Smooth muscle cell (in vitro differentiated cells): ENCODE measurements around the gene SLC41A3. TPM values are rescaled to one million over a fixed set of nuclear protein-coding genes. Genes with fewer than 3 reads are reported as not detected.
"Not testable (repeated sequence)": the region's sequence is repeated elsewhere in the genome, so short reads cannot be mapped to it uniquely, and the experiment has no call there.

Experiments used
- DNase-seq: peaks from one replicate; lab custom pipeline; 2025; ENCODE audit not compliant: unreplicated experiment; lab: John Stamatoyannopoulos, UW
- H2AFZ ChIP-seq: fragments of 200-600 bp; sonication (generic); 2 replicates; pipeline ENCODE4 v1.6.0; 2016; ENCODE audit warnings: antibody characterized with exemption, low read depth, mild to moderate bottlenecking
- H3F3A ChIP-seq: fragments of 200-600 bp; sonication (generic); 2 replicates; pipeline ENCODE4 v1.6.0; 2017; ENCODE audit warnings: antibody characterized with exemption, low read depth
- H3K27ac ChIP-seq: fragments of 200-600 bp; sonication (generic); 2 replicates; pipeline ENCODE4 v1.5.1; 2016; ENCODE audit warnings: low read depth, mild to moderate bottlenecking
- H3K27me3 ChIP-seq: fragments of 200-600 bp; sonication (generic); 2 replicates; pipeline ENCODE4 v1.6.1; 2016; ENCODE audit warnings: low read depth, mild to moderate bottlenecking
- H3K36me3 ChIP-seq: fragments of 200-600 bp; sonication (generic); 2 replicates; pipeline ENCODE4 v1.5.1; 2016; ENCODE audit warnings: low read depth
- H3K4me1 ChIP-seq: fragments of 200-600 bp; sonication (generic); 2 replicates; pipeline ENCODE4 v1.5.1; 2016; ENCODE audit warnings: low read depth
- H3K4me2 ChIP-seq: fragments of 200-600 bp; sonication (generic); 2 replicates; pipeline ENCODE4 v1.6.0; 2016; ENCODE audit warnings: mild to moderate bottlenecking
- H3K4me3 ChIP-seq: fragments of 200-600 bp; sonication (generic); 2 replicates; pipeline ENCODE4 v1.5.1; 2016; ENCODE audit warnings: mild to moderate bottlenecking
- H3K79me2 ChIP-seq: fragments of 200-600 bp; sonication (generic); 2 replicates; pipeline ENCODE4 v1.6.0; 2016; ENCODE audit warnings: low read depth, mild to moderate bottlenecking
- H3K9ac ChIP-seq: fragments of 200-600 bp; sonication (generic); 2 replicates; pipeline ENCODE4 v1.6.0; 2016; ENCODE audit warnings: low read depth
- H3K9me3 ChIP-seq: fragments of 200-600 bp; sonication (generic); replicated peaks from 2 replicates; pipeline ENCODE4 v1.5.1; 2016; ENCODE audit warnings: low read depth
- H4K20me1 ChIP-seq: fragments of 200-600 bp; sonication (generic); 2 replicates; pipeline ENCODE4 v1.6.0; 2016; ENCODE audit warnings: low read depth
- WGBS: methylation state at CpG from one replicate; pipeline ENCODE4 v1.1.7; 2016; ENCODE audit warnings: low lambda C conversion rate; 5-methylcytosine and 5-hydroxymethylcytosine counted together
- polyA plus RNA-seq: library from polyadenylated mRNA; unstranded; fragments of >200 nt; fragmentation: Nextera tagmentation; extraction: Ambion mirVana; gene quantifications from 2 replicates; pipeline ENCODE4 v1.2.1, GENCODE V29; 2016
- total RNA-seq: library from RNA; depleted of rRNA; stranded (reverse); fragments of >200 nt; gene quantifications from 2 replicates; pipeline ENCODE4 v1.2.3, GENCODE V29; 2014
- TF ChIP-seq, protein P1 (sequence below): fragments of 200-600 bp; sonication (generic); IDR thresholded peaks from 2 replicates; pipeline ENCODE4 v1.5.1; 2017; ENCODE audit warnings: borderline replicate concordance, mild to moderate bottlenecking, antibody characterized with exemption; ENCODE audit not compliant: insufficient read depth, poor library complexity, severe bottlenecking

Gene SLC41A3
- total and polyA plus RNA-seq, 2 experiments from 2014 or later = 20.7 to 23.9 TPM

DNA sequence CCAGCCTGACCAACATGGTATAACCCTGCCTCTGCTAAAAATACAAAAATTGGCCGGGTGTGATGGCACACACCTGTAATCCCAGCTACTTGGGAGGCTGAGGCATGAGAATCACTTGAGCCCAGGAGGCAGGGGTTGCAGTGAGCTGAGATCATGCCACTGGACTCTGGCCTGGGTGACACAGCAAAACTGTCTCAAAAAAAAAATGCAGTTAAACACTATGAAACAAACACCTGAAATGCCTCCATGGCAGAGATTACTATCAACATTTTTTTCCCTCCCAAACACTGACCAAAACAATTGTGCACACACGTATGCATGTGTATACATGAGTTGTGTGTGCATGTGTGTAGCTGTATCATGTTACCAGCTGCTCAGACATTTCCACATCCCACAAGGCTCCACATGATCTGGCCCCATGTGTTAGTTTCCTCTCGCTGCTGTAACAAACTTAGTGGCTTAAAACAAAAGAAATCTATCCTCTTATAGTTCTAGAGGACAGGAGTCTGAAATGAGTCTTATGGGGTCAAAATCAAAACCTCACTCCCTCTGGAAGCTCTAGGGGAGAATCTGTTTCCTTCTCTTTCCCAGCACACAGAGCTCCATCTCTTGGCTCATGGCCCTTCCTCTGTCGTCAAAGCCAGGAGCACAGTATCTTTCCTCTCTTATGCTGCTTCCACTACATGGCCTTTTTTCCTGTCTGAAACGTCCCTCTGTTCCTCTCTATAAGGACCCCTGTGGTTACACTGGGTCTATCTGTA, 34.5 kb downstream of the SLC41A3 start:
- Histone ChIP-seq H4K20me1 (no peaks in the 10 kb centered on the region), H3K79me2 (no peaks in the 10 kb centered on the region), H3K36me3 (no peaks in the 10 kb centered on the region), H3K27ac (no peak overlapping the region), H3K4me3 (no peak overlapping the region), H3K9ac (no peak overlapping the region), H3F3A (no peaks in the 10 kb centered on the region), H3K4me1 (no peaks in the 10 kb centered on the region), H2AFZ (no peak overlapping the region), H3K9me3 (no peaks in the 10 kb centered on the region), H3K4me2 (no peak overlapping the region), H3K27me3 (no peaks in the 10 kb centered on the region)
- TF ChIP-seq, protein P1, sequence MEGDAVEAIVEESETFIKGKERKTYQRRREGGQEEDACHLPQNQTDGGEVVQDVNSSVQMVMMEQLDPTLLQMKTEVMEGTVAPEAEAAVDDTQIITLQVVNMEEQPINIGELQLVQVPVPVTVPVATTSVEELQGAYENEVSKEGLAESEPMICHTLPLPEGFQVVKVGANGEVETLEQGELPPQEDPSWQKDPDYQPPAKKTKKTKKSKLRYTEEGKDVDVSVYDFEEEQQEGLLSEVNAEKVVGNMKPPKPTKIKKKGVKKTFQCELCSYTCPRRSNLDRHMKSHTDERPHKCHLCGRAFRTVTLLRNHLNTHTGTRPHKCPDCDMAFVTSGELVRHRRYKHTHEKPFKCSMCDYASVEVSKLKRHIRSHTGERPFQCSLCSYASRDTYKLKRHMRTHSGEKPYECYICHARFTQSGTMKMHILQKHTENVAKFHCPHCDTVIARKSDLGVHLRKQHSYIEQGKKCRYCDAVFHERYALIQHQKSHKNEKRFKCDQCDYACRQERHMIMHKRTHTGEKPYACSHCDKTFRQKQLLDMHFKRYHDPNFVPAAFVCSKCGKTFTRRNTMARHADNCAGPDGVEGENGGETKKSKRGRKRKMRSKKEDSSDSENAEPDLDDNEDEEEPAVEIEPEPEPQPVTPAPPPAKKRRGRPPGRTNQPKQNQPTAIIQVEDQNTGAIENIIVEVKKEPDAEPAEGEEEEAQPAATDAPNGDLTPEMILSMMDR = no peak
- DNase-seq = no peak
- WGBS = 92% methylated on average over 5 of the region's 5 CpGs

DNA sequence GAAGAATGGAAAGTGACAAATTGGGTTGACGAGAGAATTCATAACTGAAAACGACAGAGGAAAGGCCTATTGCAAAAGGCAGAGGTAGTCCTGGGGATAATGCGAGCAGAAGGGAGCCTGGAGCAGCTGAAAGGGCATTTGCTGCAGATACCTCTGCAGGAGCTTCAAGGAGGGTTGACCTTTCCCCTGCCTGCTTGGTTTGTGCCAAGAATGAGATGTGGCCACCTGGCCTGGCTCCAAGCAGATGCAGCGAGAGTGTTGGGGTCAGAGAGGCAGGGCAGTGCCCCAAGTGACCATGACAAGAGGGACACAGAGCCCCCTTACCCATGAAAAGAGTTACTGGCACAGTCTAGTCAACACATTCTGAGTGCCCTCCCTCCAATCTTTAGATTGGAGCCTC, 43.5 kb downstream of the SLC41A3 start:
- Histone ChIP-seq H3K27me3 (no peaks in the 10 kb centered on the region), H3K4me1 (no peaks in the 10 kb centered on the region), H3K4me2 (no peak overlapping the region), H3K9me3 (peaks cover 6% of the 10 kb centered on the region), H3K27ac (no peak overlapping the region), H3K79me2 (no peaks in the 10 kb centered on the region), H2AFZ (no peak overlapping the region), H3K4me3 (no peak overlapping the region), H4K20me1 (no peaks in the 10 kb centered on the region), H3K36me3 (no peaks in the 10 kb centered on the region), H3K9ac (no peak overlapping the region), H3F3A (no peaks in the 10 kb centered on the region)
- TF ChIP-seq, protein P1 = no peak
- DNase-seq = no peak
- WGBS = 93% methylated on average over 4 of the region's 4 CpGs

DNA sequence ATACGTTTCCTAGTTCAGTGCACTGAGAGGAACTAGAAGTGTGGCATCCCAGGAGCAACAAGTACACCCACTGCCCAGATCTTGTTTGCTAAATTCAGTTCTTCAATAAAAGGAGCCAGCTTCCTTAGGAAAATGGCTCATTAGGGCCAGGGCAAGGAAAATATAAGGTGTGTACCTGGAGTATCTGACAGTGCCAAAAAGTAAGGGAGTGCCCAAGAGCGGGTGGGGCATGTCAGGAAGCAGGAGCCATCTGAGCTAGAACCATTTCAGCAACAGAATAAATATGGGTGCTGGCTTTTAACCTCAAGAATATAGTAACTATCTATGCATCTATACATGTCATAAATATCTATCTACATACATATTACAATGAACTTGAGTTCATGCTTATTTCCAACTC, 44.1 kb downstream of the SLC41A3 start:
- Histone ChIP-seq H3K4me2 (no peak overlapping the region), H3K9me3 (peaks cover 6% of the 10 kb centered on the region), H3K27ac (no peak overlapping the region), H2AFZ (no peak overlapping the region), H3K4me1 (no peaks in the 10 kb centered on the region), H3K4me3 (no peak overlapping the region), H3K9ac (no peak overlapping the region), H3K27me3 (no peaks in the 10 kb centered on the region), H3K79me2 (no peaks in the 10 kb centered on the region), H4K20me1 (no peaks in the 10 kb centered on the region), H3K36me3 (no peaks in the 10 kb centered on the region), H3F3A (no peaks in the 10 kb centered on the region)
- WGBS = 99% methylated on average over 2 of the region's 2 CpGs
- TF ChIP-seq, protein P1 = no peak
- no peak for DNase-seq

DNA sequence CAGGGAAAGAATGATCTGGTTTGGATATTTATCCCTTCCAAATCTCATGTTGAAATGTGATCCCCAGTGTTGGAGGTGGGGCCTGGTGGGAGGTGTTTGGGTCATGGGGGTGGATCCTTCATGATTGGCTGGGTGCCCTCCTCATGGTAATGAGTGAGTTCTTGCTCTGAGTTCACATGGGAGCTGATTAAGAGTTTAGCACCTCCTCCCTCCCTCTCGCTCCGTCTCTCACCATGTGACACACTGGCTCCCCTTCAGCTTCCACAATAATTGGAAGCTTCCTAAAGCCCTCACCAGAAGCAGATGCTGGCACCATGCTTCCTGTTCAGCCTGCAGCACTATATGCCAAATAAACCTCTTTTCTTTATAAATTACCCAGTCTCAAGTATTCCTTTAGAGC, 45.1 kb downstream of the SLC41A3 start:
- not testable (repeated sequence) for H3K4me1 ChIP-seq, H3K27me3 ChIP-seq, H3K79me2 ChIP-seq, H3K4me2 ChIP-seq, H3K27ac ChIP-seq, H2AFZ ChIP-seq, H3K36me3 ChIP-seq, H4K20me1 ChIP-seq, DNase-seq, H3K4me3 ChIP-seq, H3F3A ChIP-seq, H3K9me3 ChIP-seq, H3K9ac ChIP-seq
- 90% methylated on average over 2 of the region's 2 CpGs for WGBS
